ENCODE measurements around the gene LHX1.

LHX1 gene

GRCh38 chr17:36934692-36935630 lies 2.3 kb upstream of the LHX1 start (continued):
- TF ChIP-seq ZNF555 (tag by site-specific recombination; conservative IDR thresholded peaks at IDR 0.05) (no peak), YY1 (tag by site-specific recombination; IDR thresholded peaks at IDR 0.05) (no peak), ZSCAN16 (tag by site-specific recombination; IDR thresholded peaks at IDR 0.05) (no peak), PATZ1 (tag by site-specific recombination; IDR thresholded peaks at IDR 0.05) (peak; percentile 75), ZNF184 (tag by site-specific recombination; IDR thresholded peaks at IDR 0.05) (no peak), ZNF138 (tag by site-specific recombination; IDR thresholded peaks at IDR 0.05; ENCODE audit: borderline replicate concordance) (no peak), ZNF302 (tag by site-specific recombination; IDR thresholded peaks at IDR 0.05; ENCODE audit: low read depth) (no peak), ZNF175 (tag by site-specific recombination; IDR thresholded peaks at IDR 0.05) (no peak), ZNF629 (tag by site-specific recombination; IDR thresholded peaks at IDR 0.05) (peak; percentile 57; the same call in 1 of the 2 replicates), SP7 (tag by site-specific recombination; IDR thresholded peaks at IDR 0.05) (peak; percentile 79), ZNF560 (tag by site-specific recombination; IDR thresholded peaks at IDR 0.05; ENCODE audit: borderline replicate concordance) (no peak), KLF16 (tag by site-specific recombination; IDR thresholded peaks at IDR 0.05) (peak; percentile 47; the same call in 1 of the 2 replicates), ZNF658 (tag by site-specific recombination; IDR thresholded peaks at IDR 0.05) (no peak), ZNF529 (tag by site-specific recombination; IDR thresholded peaks at IDR 0.05; ENCODE audit: insufficient replicate concordance) (no peak), ZNF692 (tag by site-specific recombination; IDR thresholded peaks at IDR 0.05) (peak; percentile 71; the same call in 1 of the 2 replicates), ZNF660 (tag by site-specific recombination; IDR thresholded peaks at IDR 0.05) (peak; percentile 61), KLF17 (tag by site-specific recombination; IDR thresholded peaks at IDR 0.05) (peak; percentile 78; the same call in 1 of the 2 replicates), ZNF132 (tag by site-specific recombination; IDR thresholded peaks at IDR 0.05; ENCODE audit: borderline replicate concordance) (no peak), ZNF140 (tag by site-specific recombination; IDR thresholded peaks at IDR 0.05) (peak; percentile 86; the same call in 1 of the 2 replicates), SP3 (tag by site-specific recombination; IDR thresholded peaks at IDR 0.05) (peak; percentile 93), INSM2 (tag by site-specific recombination; IDR thresholded peaks at IDR 0.05) (no peak), ZNF394 (tag by site-specific recombination; IDR thresholded peaks at IDR 0.05; ENCODE audit: borderline replicate concordance) (peak; percentile 92)

Measured in HEK293 (cell line).